Right atrium auricular region (tissue), 2 donors: ENCODE measurements around the gene ZNF648. TPM values are rescaled to one million over a fixed set of nuclear protein-coding genes. Genes with fewer than 3 reads are reported as not detected.
"Not testable (repeated sequence)": the region's sequence is repeated elsewhere in the genome, so short reads cannot be mapped to it uniquely, and the experiment has no call there.

Experiments used
- DNase-seq: peaks from one replicate; pipeline ENCODE4 v3.0.0-alpha.2; 2019; ENCODE audit warnings: low spot score
- H3K27ac ChIP-seq, 2 donors: fragments of 200-600 bp; sonication (generic); 1 replicate in 1 of 2; 2 replicates in 1 of 2; pipeline ENCODE4 v1.5.1; 2016 to 2019
- H3K27me3 ChIP-seq, 2 donors: fragments of 200-600 bp; sonication (generic); one replicate each; pipeline versions ENCODE4 v1.5.1 to v1.6.0; 2017 to 2019
- H3K36me3 ChIP-seq: fragments of 200-600 bp; sonication (generic); one replicate; pipeline ENCODE4 v1.5.1; 2016
- H3K4me1 ChIP-seq, 2 donors: fragments of 200-600 bp; sonication (generic); one replicate each; pipeline versions ENCODE4 v1.5.1 to v1.6.0; 2017 to 2019
- H3K4me3 ChIP-seq, 2 donors: fragments of 200-600 bp; sonication (generic); 1 replicate in 1 of 2; 2 replicates in 1 of 2; pipeline ENCODE4 v1.5.1; 2017 to 2019; ENCODE audit warnings: mild to moderate bottlenecking in 1 of 2, moderate library complexity in 1 of 2
- H3K9me3 ChIP-seq, 2 donors: fragments of 200-600 bp; sonication (generic); one replicate each; pipeline ENCODE4 v1.5.1; 2019
- total RNA-seq, 2 donors: library from RNA; depleted of rRNA; stranded (reverse); fragments of >200 nt; gene quantifications; one replicate each; pipeline ENCODE4 v1.1.0, GENCODE V29; 2016
- TF ChIP-seq, protein P1 (sequence below), 2 donors: fragments of 200-600 bp; sonication (generic); IDR thresholded peaks; one replicate each; pipeline ENCODE4 v1.5.1; 2019; ENCODE audit warnings: antibody characterized with exemption in 2 of 2

ZNF648 gene
- total RNA-seq, 2 donors from 2014 or later, result not detected

DNA sequence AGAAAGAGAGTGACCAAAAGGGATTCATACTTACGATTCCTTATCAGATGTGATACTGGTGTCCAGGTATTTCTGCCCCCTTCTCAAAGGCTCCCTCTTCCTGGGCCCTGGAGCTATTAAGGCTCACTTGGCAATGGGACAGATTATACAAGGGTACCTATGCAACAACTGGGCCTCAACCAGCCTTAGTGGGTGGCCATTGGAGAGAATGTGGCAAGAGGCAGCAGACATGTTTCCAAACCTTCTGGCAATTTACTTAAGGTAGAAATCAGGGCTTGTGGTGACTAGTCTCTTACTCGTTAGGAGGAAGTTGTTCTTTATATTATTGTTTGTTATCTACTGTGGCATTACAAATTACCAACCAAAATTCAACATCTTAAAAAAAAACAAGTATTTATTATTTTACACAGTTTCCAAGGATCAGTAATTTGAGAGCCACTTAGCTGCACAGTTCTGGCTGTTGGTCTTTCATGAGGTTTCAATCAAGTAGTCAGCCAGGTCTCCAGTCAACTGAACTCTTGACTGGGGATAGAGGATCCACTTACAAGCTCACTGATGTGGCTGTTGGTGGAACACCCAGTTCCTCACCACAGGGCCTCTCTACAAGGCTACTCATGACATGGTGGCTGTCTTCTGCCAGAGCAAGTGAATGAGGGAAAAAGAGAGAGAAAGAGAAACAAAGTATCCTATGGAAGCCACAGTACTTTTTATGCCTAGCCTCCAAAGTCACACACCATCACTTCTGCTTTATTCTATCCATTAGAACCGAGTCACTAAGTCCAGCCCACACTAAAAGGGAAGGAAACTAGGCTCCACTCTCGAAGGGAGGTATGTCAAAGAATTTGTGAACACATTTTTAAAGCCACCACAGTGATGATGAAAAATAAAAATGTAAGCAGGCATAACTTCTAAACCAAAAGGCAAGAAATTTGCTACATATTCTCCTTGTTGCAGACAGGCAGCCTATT lies 10.7 kb downstream of the ZNF648 start:
- Histone ChIP-seq H3K27me3 (no peaks in the 10 kb centered on the region), H3K27ac (no peak overlapping the region), H3K36me3 (no peaks in the 10 kb centered on the region), H3K4me1 (no peaks in the 10 kb centered on the region), H3K4me3 (no peak overlapping the region), H3K9me3 (no peaks in the 10 kb centered on the region)
- DNase-seq, result no peak
- TF ChIP-seq, protein P1, sequence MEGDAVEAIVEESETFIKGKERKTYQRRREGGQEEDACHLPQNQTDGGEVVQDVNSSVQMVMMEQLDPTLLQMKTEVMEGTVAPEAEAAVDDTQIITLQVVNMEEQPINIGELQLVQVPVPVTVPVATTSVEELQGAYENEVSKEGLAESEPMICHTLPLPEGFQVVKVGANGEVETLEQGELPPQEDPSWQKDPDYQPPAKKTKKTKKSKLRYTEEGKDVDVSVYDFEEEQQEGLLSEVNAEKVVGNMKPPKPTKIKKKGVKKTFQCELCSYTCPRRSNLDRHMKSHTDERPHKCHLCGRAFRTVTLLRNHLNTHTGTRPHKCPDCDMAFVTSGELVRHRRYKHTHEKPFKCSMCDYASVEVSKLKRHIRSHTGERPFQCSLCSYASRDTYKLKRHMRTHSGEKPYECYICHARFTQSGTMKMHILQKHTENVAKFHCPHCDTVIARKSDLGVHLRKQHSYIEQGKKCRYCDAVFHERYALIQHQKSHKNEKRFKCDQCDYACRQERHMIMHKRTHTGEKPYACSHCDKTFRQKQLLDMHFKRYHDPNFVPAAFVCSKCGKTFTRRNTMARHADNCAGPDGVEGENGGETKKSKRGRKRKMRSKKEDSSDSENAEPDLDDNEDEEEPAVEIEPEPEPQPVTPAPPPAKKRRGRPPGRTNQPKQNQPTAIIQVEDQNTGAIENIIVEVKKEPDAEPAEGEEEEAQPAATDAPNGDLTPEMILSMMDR (IDR thresholded peaks at IDR 0.05), result no peak

DNA sequence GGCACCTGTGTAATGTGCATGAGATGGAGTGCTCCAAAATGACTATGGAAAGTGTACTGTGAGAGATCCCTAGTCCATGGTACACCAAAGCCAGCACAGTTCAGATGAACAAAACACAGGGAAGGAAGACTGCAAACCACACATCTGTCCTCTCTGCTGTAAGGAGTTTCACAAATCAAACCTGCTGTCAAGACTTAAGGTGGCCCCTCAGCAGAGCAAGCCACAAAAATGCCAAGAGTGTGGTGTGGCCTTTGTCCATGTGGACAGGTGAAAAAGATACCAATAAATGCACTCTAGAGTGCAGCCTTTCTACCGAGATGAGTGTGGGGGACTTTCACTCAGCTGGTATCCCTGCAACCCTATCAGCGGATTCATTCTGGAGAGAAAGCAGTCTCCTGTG lies 12.9 kb downstream of the ZNF648 start:
- no peak overlapping the region for H3K4me3 ChIP-seq
- TF ChIP-seq, protein P1 (IDR thresholded peaks at IDR 0.05), result no peak
- no peaks in the 10 kb centered on the region for H3K36me3 ChIP-seq
- H3K4me1 ChIP-seq, result no peaks in the 10 kb centered on the region
- peaks cover 0 to 3% of the 10 kb centered on the region in 2 donors for H3K9me3 ChIP-seq
- no peaks in the 10 kb centered on the region for H3K27me3 ChIP-seq
- DNase-seq, result no peak
- H3K27ac ChIP-seq, result no peak overlapping the region

DNA sequence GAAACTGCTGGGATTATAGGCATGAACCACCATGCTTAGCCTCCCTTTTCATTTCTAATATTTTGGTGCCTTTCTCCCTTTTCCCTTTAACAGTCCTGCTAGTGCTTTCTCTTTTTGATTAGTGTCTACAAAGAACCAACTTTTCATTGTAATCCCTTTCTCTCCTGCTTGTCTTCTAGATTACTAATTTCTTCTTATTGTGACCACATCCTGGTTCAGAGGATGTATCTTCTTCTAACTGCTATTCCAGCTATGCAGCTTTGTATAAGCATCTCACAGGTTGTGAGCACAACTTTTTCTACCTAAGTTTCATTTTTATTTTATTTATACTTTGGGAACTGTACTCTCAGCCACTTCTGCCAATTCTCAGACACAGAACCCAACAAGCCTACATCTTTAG lies 14.7 kb downstream of the ZNF648 start:
- Histone ChIP-seq H3K27me3 (no peaks in the 10 kb centered on the region), H3K9me3 (peaks cover 0 to 3% of the 10 kb centered on the region in 2 donors), H3K36me3 (no peaks in the 10 kb centered on the region), H3K4me3 (no peak overlapping the region), H3K4me1 (no peaks in the 10 kb centered on the region), H3K27ac (no peak overlapping the region)
- TF ChIP-seq, protein P1 (IDR thresholded peaks at IDR 0.05), result no peak
- DNase-seq, result no peak

DNA sequence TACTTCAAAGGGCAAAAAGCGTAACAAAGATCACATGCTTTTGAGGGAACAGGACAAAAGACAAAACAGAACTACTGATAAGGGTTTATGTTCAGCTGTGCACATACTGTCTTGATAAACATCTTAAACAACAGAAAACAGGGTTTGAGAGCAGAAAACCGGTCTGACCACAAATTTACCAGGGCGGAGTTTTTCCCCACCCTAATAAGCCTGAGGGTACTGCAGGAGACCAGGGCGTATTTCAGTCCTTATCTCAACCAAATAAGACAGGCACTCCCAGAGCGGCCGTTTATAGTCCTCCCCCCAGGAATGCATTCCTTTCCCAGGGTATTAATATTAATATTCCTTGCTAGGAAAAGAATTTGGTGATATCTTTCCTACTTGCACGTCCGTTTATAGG lies 16.0 kb downstream of the ZNF648 start:
- not testable (repeated sequence) for H3K27ac ChIP-seq, H3K27me3 ChIP-seq, H3K4me1 ChIP-seq, H3K4me3 ChIP-seq, H3K36me3 ChIP-seq, DNase-seq, H3K9me3 ChIP-seq

DNA sequence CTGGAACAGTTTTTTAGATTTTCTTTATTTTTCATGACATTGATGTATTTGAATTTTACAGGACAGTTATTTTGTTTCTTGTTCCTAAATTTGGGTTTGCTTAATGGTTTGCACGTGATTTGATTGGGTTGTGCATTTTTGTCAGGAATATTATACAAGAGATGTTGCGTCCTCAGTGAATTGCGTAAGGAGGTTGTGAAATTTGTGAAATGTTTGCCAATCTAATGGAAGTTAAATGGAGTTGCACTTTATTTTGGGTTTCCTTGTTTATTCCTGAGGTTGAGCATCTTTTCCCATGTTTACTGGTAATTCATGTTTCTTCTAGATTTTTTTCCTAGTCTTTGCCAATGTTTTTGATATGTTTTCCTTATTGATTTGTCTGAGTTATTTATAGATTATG lies 19.9 kb downstream of the ZNF648 start:
- peaks cover 3 to 17% of the 10 kb centered on the region in 2 donors for H3K9me3 ChIP-seq
- TF ChIP-seq, protein P1 (IDR thresholded peaks at IDR 0.05), result no peak
- no peak overlapping the region for H3K4me3 ChIP-seq
- H3K27ac ChIP-seq, result no peak overlapping the region
- no peaks in the 10 kb centered on the region for H3K36me3 ChIP-seq
- no peaks in the 10 kb centered on the region for H3K27me3 ChIP-seq
- DNase-seq, result no peak
- no peaks in the 10 kb centered on the region for H3K4me1 ChIP-seq

DNA sequence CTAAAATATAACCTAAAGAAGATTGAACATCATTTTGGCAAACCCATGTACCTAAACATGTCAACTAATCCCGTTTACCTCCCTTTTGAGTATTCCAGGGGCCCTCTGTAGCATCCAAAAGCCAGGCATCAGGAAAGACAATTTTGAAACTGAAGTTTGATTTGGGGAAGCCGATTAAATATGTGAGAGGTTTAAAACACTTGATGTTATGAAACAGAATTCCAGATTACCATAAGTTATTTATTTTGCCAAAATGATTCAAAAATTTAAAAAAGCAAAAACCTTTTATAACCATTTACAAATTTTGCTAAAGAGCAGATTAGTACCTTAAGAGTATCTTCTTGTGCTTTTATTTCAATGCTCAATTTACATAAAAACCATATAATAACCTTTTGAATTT lies 23.3 kb downstream of the ZNF648 start:
- H3K4me3 ChIP-seq, result no peak overlapping the region
- DNase-seq, result no peak
- TF ChIP-seq, protein P1 (IDR thresholded peaks at IDR 0.05), result no peak
- no peaks in the 10 kb centered on the region for H3K4me1 ChIP-seq
- peaks cover 0 to 17% of the 10 kb centered on the region in 2 donors for H3K9me3 ChIP-seq
- H3K36me3 ChIP-seq, result no peaks in the 10 kb centered on the region
- H3K27ac ChIP-seq, result no peak overlapping the region
- H3K27me3 ChIP-seq, result no peaks in the 10 kb centered on the region
